Hematopoietic multipotent progenitor cell treated with erythropoietin and hydrocortisone succinate and interleukin-3 and kit ligand, for 6 days (in vitro differentiated cells): Measurements from ENCODE around the gene DERA.
A peak's percentile ranks its signal among the peaks of the same experiment; 100 is the strongest.
"Not testable (repeated sequence)": the region's sequence is repeated elsewhere in the genome, so short reads cannot be mapped to it uniquely, and the experiment has no call there.

Experiments
- DNase-seq: peaks from one replicate; pipeline ENCODE4 v3.0.0-alpha.2; 2015

DERA gene

DNA sequence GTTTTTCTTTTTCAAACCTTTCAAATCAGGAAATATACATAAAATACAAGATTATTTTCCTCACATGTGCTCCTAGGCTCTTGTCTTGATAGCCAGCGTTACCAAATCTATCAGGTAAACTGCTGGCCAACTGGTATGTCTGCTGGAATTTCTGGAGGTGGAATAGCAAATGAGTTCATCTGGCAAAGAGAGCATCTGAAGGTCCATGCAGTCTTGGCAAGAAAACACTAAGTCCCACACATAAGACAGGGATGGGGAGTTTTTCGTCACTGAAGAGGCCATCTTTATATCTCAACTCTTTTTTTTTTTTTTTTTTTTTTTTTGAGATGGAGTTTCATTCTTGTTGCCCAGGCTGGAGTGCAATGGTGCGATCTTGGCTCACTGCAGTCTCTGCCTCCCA lies 60.1 kb downstream of the DERA start:
- DNase-seq = no peak

GRCh38 chr12:15972894-15973293 lies 61.8 kb downstream of the DERA start:
- DNase-seq = no peak

DNA sequence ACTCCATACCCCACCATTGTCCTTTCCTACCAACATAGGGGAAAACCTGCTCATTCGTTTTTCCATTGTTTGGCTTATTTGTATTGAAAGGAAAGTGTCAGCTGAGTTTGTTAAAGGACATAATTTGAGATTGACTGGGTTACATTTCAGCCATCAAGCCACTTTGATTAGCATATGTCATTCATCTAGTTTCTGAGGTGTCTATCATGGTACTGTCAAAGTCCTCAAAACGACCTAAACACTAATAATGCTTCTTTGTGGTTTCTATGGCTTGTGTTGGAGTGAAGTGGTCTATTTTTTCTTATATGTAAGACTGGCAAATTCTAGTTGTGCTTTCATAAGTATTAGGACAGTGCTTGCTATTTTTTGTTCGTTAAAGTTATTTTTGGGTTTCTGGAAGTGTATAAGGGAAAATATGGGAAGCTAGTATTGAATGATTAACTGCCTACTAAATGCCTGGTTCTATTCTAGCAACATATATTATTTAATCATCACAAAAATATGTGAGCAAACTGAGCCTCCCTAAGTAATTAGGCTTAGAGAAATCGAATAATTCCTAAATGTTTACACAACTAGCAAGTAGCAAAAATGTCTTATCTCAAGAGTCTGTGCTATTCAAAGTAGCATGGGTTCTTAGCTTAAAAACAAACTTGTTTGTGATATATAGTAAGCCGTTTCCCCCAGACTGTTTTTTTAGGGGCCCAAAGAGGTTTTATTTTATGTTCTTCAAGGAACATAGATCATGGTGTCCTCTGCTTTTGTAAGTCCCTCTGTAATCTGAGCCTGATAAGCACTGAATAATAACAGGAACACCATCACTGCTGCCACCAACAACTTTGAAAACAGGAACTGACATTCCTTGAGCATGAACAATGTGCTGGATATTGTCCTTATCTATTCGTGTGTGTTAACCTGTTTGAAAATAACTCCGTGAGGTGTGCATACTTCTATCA lies 67.1 kb downstream of the DERA start:
- no peak for DNase-seq

- peak; percentile 45 for DNase-seq
These were observed 68.3 kb downstream of the DERA start for GRCh38 chr12:15979096-15980092.

GRCh38 chr12:15982071-15982470 lies 70.9 kb downstream of the DERA start:
- DNase-seq = no peak

DNA sequence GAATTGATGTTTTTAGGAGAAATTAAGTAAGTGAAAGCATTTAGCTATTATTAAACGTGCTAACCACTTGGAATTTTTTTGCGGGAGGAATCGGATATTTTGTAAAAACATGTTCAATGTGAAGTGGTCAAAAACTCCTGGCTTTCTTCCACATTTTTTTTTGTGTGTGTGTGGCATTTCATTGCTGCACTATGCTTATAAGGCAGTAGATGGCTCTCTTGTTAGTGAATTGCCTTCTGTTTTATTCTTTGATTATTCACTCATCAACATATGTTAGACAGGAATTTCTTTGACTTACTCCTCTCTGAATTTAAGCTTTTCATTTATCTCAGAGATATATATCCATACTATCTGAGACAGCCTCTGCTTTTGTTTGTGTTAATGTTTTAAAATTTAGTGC lies 71.3 kb downstream of the DERA start:
- peak; percentile 56 for DNase-seq

- no peak for DNase-seq
These were observed 71.8 kb downstream of the DERA start for GRCh38 chr12:15982921-15983320.

DNA sequence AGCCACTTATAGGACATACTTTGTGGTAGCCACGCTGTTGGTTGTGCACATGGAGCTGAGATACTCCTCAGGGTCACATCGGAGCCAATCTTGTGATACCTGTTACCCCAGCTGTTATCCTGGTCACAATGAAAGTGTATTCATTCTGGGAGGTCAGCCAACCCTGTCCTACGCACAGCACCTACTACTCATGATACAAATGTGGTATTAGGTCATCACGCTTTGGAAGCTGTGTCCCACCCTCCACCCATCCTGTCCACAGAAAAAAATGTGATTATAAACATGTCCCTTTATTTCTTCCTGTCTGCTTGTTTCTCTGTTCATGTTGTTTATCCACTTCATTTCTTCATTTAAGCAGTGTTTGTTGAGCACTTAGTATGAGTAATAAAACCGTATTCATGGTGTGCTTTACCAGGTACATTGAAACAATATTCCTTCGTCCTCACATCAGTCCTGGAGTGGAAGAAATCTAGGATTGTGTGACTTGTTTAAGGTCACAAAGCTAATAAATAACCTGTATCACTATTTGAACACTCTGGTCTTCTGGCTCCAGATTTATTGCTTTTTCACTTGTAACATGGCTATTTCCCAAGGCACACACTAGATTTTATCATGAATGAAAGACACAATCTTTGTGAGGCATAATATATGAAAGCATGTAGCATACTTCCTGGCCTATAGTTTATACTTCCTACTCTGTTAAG lies 73.1 kb downstream of the DERA start:
- no peak for DNase-seq

DNA sequence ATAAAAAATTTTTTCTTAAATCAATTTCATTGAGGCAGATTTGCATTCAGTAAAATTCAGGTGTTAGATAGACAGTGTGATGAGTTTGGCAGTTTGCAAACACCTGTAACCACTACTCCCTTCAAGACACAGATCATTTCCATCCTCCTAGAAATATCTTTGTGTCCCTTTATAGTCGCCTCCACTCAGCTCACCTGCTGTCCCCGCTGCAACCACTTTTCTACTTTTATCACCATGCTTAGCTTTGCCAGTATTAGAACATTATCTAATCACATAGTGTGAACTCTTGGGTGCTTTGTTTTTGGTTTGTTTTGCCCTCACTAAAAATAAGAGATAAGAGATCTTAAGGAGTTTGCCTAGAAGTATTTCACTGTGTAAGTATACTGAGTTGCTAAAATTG lies 73.8 kb downstream of the DERA start:
- DNase-seq = no peak

DNA sequence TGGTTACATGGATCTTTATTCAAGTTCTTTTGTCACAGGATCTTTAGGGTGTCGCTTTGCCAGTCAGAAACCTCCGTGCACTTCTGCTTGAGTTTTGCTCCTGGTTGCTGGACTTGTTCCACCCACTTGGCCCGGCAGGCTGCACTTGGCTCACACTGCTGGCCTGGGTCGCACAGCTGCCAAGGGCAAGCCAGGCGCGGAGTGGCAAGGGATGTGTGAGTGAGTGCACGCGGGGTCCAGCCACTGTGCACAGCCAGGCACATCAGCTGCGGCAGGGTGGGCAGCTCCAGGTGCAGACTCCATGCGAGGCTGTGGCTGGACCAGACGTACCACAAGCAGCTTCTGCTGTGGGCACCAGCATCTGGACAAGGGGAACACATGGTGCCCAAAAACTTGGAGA lies 76.6 kb downstream of the DERA start:
- DNase-seq = no peak

DNA sequence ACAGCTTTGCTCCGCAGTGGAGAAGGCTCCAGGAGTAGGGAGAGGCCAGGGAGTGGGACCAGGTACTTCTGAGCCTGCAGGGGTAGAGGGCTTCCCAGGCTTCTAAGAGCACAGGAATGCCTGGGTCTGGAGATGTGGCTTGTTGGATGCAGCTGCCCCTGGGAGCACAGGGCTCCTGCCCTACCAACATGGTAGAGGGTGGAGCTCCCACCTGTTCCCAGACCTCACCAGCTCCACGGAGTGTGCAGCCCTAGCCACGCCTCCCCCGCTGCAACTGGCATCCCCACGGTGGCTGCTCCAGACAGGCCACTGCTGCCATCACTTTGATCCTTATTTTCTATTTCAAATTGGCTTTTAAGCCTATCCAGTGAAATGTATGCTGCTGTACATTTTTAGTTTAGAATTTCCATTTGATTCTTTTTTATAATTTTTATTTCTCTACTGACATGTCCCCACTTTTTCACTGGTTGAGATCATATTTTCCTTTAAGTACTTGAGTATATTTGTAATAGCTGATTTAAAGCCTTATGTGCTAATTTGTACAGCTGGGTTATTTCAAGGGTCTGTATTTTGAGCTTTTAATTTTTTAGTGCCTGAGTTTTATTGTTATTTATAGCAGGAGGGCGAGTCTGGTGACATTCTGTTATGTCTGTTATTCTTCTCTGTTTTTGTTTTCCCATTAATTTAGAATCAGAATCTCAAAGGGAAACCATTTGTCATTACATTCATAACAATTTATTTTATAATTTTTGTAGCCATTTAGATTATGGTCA lies 78.0 kb downstream of the DERA start:
- DNase-seq = no peak

DNA sequence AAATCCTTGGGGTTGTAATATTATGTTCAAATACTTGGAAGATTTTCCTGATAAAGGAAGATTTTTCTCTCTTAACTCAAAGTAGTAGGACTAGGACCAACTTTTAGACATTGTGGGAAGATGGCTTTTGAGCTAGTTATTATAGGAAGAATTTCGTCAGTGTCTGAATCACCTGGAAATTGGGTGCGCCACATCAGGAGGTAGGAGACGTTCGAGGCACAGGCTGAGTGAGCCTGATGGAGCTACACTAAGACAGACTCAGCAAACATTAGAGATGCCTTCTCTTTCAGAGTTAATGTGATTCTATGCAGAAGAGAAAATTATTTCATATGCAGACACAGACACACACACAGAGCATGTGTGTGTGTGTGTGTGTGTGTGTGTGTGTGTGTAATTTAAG lies 84.7 kb downstream of the DERA start:
- no peak for DNase-seq

- peak; percentile 60 for DNase-seq
These were observed 85.1 kb downstream of the DERA start for GRCh38 chr12:15996254-15996653.

DNA sequence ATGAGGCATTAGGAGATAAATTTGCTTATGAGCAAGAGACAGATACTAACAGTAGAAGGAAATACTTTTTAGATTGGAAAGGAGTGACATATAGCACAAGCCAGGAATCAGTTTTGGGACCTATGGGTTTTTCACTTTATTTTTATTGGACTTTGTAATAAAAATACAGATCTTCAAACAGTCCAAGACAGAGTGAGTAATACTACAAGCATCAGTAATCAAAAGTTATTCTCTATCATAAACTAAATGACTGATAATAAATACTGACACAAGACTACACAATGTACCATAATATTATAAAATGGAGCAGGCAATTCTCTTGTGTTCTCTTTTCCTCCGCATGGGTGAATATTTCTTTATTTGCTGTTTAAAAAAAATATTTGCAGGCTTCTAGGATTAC lies 85.8 kb downstream of the DERA start:
- DNase-seq = no peak

DNA sequence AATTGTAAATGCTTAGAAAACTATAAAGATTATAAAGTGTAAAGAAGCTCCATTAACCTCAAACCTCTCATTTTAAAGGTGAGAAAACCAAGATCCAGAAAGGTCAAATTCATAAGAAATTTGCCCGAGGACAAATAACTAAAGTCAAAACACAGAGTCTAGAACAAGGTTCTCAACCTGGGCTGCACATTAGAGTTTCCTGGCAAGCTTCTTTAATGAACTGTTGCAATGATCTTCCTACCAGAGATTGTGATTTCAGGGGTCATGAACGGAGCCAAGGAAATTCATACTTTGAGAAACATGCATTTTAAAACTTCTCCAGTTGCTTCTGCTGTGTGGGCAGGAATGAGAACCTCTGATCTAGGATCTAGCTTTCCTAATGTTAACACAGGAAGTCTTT lies 86.8 kb downstream of the DERA start:
- no peak for DNase-seq

DNA sequence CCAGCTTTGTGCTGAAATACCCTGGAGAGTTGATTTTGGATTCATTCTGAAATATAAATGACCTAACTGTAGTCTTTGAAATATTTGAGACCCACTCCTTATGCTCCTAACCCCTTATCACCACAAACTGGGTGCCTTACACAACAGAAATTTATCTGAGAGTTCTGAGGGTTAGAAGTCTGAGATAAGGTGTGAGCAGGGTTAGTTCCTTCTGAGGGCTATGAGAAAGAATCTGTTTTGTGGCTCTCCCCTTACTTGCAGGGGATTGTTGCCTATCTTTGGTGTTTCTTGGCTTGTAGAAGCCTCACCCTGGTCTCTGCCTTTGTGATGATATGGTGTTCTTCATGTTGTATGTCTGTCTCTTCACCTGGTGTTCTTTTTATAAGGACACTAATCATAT lies 91.7 kb downstream of the DERA start:
- peak; percentile 79 for DNase-seq

GRCh38 chr12:16003460-16003859 lies 92.3 kb downstream of the DERA start:
- DNase-seq = no peak

- DNase-seq = no peak
These were observed 95.6 kb downstream of the DERA start for GRCh38 chr12:16006752-16007151.

DNA sequence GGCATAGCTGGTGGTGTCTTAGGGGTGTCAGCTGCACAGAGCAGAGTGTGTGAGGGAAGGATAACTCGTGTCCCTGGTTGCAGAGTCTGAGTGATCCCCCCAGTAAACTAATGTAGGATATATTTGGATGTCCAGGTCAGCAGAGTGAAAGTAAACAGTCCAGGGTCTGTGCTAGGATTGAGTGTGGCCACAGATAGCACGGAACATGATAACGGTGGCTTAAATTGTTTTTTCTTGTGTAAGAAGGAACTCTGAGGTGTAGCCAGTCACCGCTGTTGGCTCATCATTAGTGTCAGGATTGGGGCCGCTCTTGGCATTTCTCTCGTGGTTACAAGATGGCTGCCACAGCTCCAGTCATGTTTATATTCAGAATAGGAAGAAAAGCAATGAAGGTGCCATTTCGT lies 97.3 kb downstream of the DERA start:
- DNase-seq = no peak

- peak; percentile 70 for DNase-seq
These were observed 101.0 kb downstream of the DERA start for GRCh38 chr12:16012117-16012516.

- not testable (repeated sequence) for DNase-seq
These were observed 102.6 kb downstream of the DERA start for GRCh38 chr12:16013722-16014121.

DNA sequence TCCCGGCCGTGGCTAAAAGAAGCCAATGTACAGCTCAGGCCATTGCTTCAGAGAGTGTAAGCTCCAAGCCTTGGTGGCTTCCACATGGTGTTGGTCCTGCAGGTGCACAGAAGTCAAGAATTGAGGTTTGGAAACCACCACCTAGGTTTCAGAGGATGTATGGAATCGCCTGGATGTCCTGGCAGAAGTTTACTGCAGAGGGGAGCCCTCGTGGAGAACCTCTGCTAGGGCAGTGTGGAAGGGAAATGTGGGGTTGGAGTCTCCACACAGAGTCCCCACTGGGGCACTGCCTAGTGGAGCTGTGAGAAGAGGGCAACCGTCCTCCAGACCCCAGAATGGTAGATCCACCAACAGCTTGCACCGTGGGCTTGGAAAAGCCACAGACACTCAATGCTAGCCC lies 103.3 kb downstream of the DERA start:
- not testable (repeated sequence) for DNase-seq
